GM20000 (cell line): ENCODE data around the gene ITM2C.

Experiments used
- DNase-seq: peaks from one replicate; pipeline ENCODE4 v3.0.0; 2012; ENCODE audit warnings: low spot score
- CTCF ChIP-seq: IDR thresholded peaks from 2 replicates; pipeline ENCODE4 v1.5.1; 2012; ENCODE audit warnings: mild to moderate bottlenecking, control low read depth; ENCODE audit errors: extremely low read depth, missing control alignments

The ITM2C gene

GRCh38 chr2:230921806-230922595 lies 57.3 kb downstream of the ITM2C start:
- no peak for DNase-seq
- TF ChIP-seq CTCF = no peak

- no peak for TF ChIP-seq CTCF
- no peak for DNase-seq
These were observed 58.4 kb downstream of the ITM2C start for GRCh38 chr2:230922951-230923717.

- DNase-seq = no peak
- TF ChIP-seq CTCF = no peak
These were observed 59.3 kb downstream of the ITM2C start for GRCh38 chr2:230924092-230924469.

GRCh38 chr2:230924470-230925341 lies 60.0 kb downstream of the ITM2C start, which contains the start of gene GPR55:
GPR55 (minus strand) TSS chr2:230925242; CDS start chr2:230910962, 14,280 bp downstream.
- peak; percentile 85 for TF ChIP-seq CTCF
- DNase-seq = peak; percentile 74

- TF ChIP-seq CTCF = no peak
- peak; percentile 51 for DNase-seq
These were observed 60.7 kb downstream of the ITM2C start for GRCh38 chr2:230925443-230925878.

GRCh38 chr2:230925879-230926765 lies 61.4 kb downstream of the ITM2C start:
- DNase-seq = peak; percentile 72

More at GRCh38 chr2:230925879-230926765, 61.4 kb downstream of the ITM2C start:
- TF ChIP-seq CTCF = no peak
